GM12878 (cell line): ENCODE results near the gene SELENOO. TPM values are rescaled to one million over a fixed set of nuclear protein-coding genes. Genes with fewer than 3 reads are reported as not detected.

Experiments
- ATAC-seq: fragments of 200-7000 bp; cut with Tn5 transposase; 3 replicates; pipeline ENCODE4 v1.9.1; 2020; ENCODE audit warnings: mild to moderate bottlenecking, moderate library complexity
- BruUV-seq: library from RNA; stranded (reverse); fragments of 400-500 nt; replicated peaks from 2 replicates; lab custom pipeline; 2021; lab: Mats Ljungman, UMichigan
- CTCF ChIA-PET: fragments of 300-600 bp; sonication (Branson Sonifier 250); formaldehyde crosslinking; extraction: SDS; loops from one replicate; lab custom pipeline; 2021; ENCODE audit warnings: inconsistent platforms; lab: Yijun Ruan, JAX
- POLR2A ChIA-PET: fragments of 350-600 bp; formaldehyde crosslinking; extraction: SDS; loops from one replicate; lab custom pipeline; 2021; ENCODE audit warnings: inconsistent platforms; lab: Charles Lee
- RAD21 ChIA-PET: fragments of 300-600 bp; sonication (Branson Sonifier 250); formaldehyde crosslinking; loops from one replicate; lab custom pipeline; 2023; ENCODE audit warnings: antibody characterized with exemption; ENCODE audit not compliant: unreplicated experiment; lab: Charles Lee
- SMC1A ChIA-PET: fragments of 300-600 bp; sonication (Branson Sonifier 250); formaldehyde crosslinking; loops from one replicate; lab custom pipeline; 2023; ENCODE audit not compliant: unreplicated experiment, uncharacterized antibody; lab: Charles Lee
- DNase-seq: peaks from one replicate; pipeline ENCODE4 v3.0.0-alpha.2; 2011; ENCODE audit warnings: low read depth, low spot score
- FAIRE-seq: peaks from 3 replicates; lab custom pipeline; 2011; peaks lifted over from hg19 to GRCh38; lab: Jason Lieb, UNC
- H2AFZ ChIP-seq: 2 replicates; pipeline ENCODE4 v1.6.0; 2011; ENCODE audit warnings: low read depth, low read length, control low read depth; ENCODE audit not compliant: control insufficient read depth
- H3K27ac ChIP-seq: 2 replicates; pipeline ENCODE4 v1.5.1; 2011; ENCODE audit warnings: control low read depth; ENCODE audit not compliant: control insufficient read depth, insufficient read depth
- H3K27me3 ChIP-seq, 2 experiments: replicated peaks in 1 of 2; 2 replicates each; pipeline versions ENCODE4 v1.6.0 to v1.6.1; 2011; ENCODE audit warnings: low read length in 1 of 2; ENCODE audit not compliant: control insufficient read depth in 2 of 2, insufficient read depth in 2 of 2
- H3K36me3 ChIP-seq, 2 experiments: 2 replicates each; pipeline ENCODE4 v1.5.1; 2011; ENCODE audit warnings: low read length in 1 of 2; ENCODE audit not compliant: control insufficient read depth in 2 of 2, insufficient read depth in 2 of 2
- H3K4me1 ChIP-seq: 2 replicates; pipeline ENCODE4 v1.6.1; 2011; ENCODE audit warnings: mild to moderate bottlenecking, low read length, moderate library complexity, mixed read lengths; ENCODE audit not compliant: control insufficient read depth, insufficient read depth
- H3K4me2 ChIP-seq: 2 replicates; pipeline ENCODE4 v1.6.0; 2011; ENCODE audit warnings: control low read depth; ENCODE audit not compliant: control insufficient read depth, insufficient read depth
- H3K4me3 ChIP-seq: fragments of 200-600 bp; sonication (generic); 2 replicates; pipeline ENCODE4 v1.5.1; 2016
- H3K79me2 ChIP-seq: 2 replicates; pipeline ENCODE4 v1.6.0; 2011; ENCODE audit warnings: low read length; ENCODE audit not compliant: control insufficient read depth, insufficient read depth
- H3K9ac ChIP-seq: 2 replicates; pipeline ENCODE4 v1.8.0; 2011; ENCODE audit warnings: low read length, control low read depth, mixed read lengths; ENCODE audit not compliant: control insufficient read depth, insufficient read depth
- H3K9me3 ChIP-seq: replicated peaks from 3 replicates; pipeline ENCODE4 v1.5.1; 2011; ENCODE audit warnings: mild to moderate bottlenecking, low read length; ENCODE audit not compliant: control insufficient read depth, insufficient read depth
- H4K20me1 ChIP-seq: 2 replicates; pipeline ENCODE4 v1.6.0; 2011; ENCODE audit not compliant: control insufficient read depth, insufficient read depth
- JUND ChIP-seq: IDR thresholded peaks from 2 replicates; pipeline ENCODE4 v1.6.1; 2012; ENCODE audit warnings: low read depth, mild to moderate bottlenecking, low read length, improper control_type of control experiment, moderate library complexity
- MLLT1 ChIP-seq: fragments of 450-650 bp; IDR thresholded peaks from 2 replicates; pipeline ENCODE4 v1.6.1; 2016; ENCODE audit warnings: mild to moderate bottlenecking
- NR2F1 ChIP-seq: fragments of 450-650 bp; conservative IDR thresholded peaks from 2 replicates; pipeline ENCODE4 v1.6.1; 2017; ENCODE audit warnings: mild to moderate bottlenecking
- POU2F2 ChIP-seq: IDR thresholded peaks from 3 replicates; pipeline ENCODE4 v1.6.1; 2011; ENCODE audit warnings: low read depth, mild to moderate bottlenecking, low read length, borderline replicate concordance
- SMARCA5 ChIP-seq: fragments of 450-650 bp; IDR thresholded peaks from 2 replicates; pipeline ENCODE4 v1.6.1; 2017; ENCODE audit warnings: mild to moderate bottlenecking
- ZBTB11 ChIP-seq: fragments of 450-650 bp; formaldehyde crosslinking; IDR thresholded peaks from 2 replicates; pipeline ENCODE4 v1.5.0; 2022; ENCODE audit warnings: mild to moderate bottlenecking, missing genetic modification characterization
- WGBS: methylation state at CpG from one replicate; pipeline ENCODE4 v1.1.6; 2016; ENCODE audit warnings: low lambda C conversion rate; ENCODE audit not compliant: insufficient replicate concordance, insufficient coverage; ENCODE audit errors: missing lambda C conversion rate; 5-methylcytosine and 5-hydroxymethylcytosine counted together
- in situ Hi-C: fragments of 300-500 bp; cut with MboI; formaldehyde crosslinking; loops from 9 replicates; pipeline ENCODE4 v1.14.3; 2018; ENCODE audit warnings: mixed read lengths
- intact Hi-C: fragments of 100-400 bp; cut with micrococcal nuclease; formaldehyde crosslinking; loops from one replicate; pipeline ENCODE4 v1.14.2; 2022; ENCODE audit not compliant: unreplicated experiment
- polyA plus RNA-seq, 11 experiments: library from polyadenylated mRNA; depleted of rRNA in 4 of 11; unstranded in 6 of 11; stranded (reverse) in 5 of 11; fragments of >200 nt; fragmentation: Nextera tagmentation in 4 of 11; fragmentation: Illumina TruSeq in 1 of 11; extraction: Ambion mirVana in 4 of 11; extraction: Trizol in 1 of 11; gene quantifications; 1 replicate in 1 of 11; 2 replicates in 10 of 11; pipeline versions ENCODE4 v1.2.1 to v1.2.3, GENCODE V29; 2011 to 2016; ENCODE audit warnings: inconsistent platforms in 2 of 11, missing spikeins in 2 of 11, low read depth in 1 of 11
- total RNA-seq, 4 experiments: library from RNA; depleted of rRNA in 3 of 4; stranded (reverse); fragments of >200 nt in 3 of 4; fragmentation: Illumina TruSeq in 1 of 4; extraction: Trizol in 1 of 4; gene quantifications; 2 replicates each; pipeline versions ENCODE4 v1.2.1 to v1.2.3, GENCODE V29; 2013 to 2021

Gene SELENOO
- total and polyA plus RNA-seq, 10 of the 15 experiments (the other 5 are each of a cell fraction or from before 2014, with no cell fraction given), result 0.42 to 23.3 (median 3.3) TPM

DNA sequence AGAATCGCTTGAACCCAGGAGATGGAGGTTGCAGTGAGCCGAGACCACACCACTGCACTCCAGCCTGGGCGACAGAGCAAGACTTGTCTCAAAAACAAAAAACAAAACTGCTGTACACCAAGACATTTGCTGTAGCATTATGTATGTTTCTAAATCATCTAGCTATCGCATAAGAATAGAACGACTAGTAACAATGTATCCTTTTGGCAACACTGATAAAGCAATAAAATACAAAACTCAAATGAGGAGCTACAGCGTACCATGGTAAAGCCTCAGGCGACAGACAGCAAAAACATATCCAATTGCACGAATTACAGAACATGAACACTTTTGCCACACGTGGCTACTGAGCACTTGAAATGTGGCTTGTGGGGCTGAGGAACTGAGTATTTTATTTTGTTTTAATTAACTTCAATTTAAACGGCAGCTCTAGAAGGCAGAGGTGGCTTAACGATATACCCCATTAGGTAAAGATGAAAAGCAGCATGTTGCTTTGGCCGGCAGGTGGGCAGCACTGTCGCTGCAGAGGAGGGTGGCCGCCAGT, 41.7 kb downstream of the SELENOO start:
- BruUV-seq, result no TSS peak
- in situ Hi-C loops, result no loop called here
- Histone ChIP-seq H3K9me3 (no peaks in the 10 kb centered on the region), H3K27me3 (no peaks in the 10 kb centered on the region), H3K4me1 (peaks cover 10% of the 10 kb centered on the region), H3K27ac (no peak overlapping the region), H3K79me2 (peaks cover 55% of the 10 kb centered on the region), H3K4me2 (peak overlapping the region; percentile 98), H4K20me1 (no peaks in the 10 kb centered on the region; the same call in none of the 2 replicates), H3K36me3 (peaks cover 9 to 19% of the 10 kb centered on the region in 2 experiments; a peak in 3 of 4 replicates), H2AFZ (no peak overlapping the region), H3K4me3 (peak overlapping the region; percentile 83), H3K9ac (peak overlapping the region; percentile 10; the same call in 1 of the 2 replicates)
- TF ChIP-seq SMARCA5 (no peak), ZBTB11 (CRISPR knock-in tag) (no peak), NR2F1 (no peak), MLLT1 (0 out of 2 replicates have a peak, but pooled peaks have one; percentile 68), JUND (no peak), POU2F2 (no peak)
- intact Hi-C loops, result loop anchor here (5.0 to 10.0 kb wide), 2 partner anchors 232 to 380 kb away; partner anchors contain the start of gene SBF1
- CTCF ChIA-PET, result interaction anchor here (0.5 to 3.8 kb wide), 11 partner anchors 8 to 379 kb away, joined by 3 to 24 read pairs (median 3); partner anchors contain the start of gene HDAC10
- no peak for ATAC-seq
- no peak for DNase-seq
- SMC1A ChIA-PET, result interaction anchor here (1.0 to 2.9 kb wide), 5 partner anchors 8 to 379 kb away, joined by 4 to 11 read pairs (median 5); partner anchors contain the start of gene HDAC10
- FAIRE-seq, result no peak
- RAD21 ChIA-PET, result interaction anchor here (0.6 to 1.7 kb wide), 5 partner anchors 9 to 460 kb away, joined by 3 to 4 read pairs (median 3); partner anchors contain the start of gene HDAC10
- 47% methylated on average over 14 of the region's 14 CpGs for WGBS
- POLR2A ChIA-PET, result interaction anchor here (0.7 to 1.2 kb wide), 4 partner anchors 8 to 398 kb away, joined by 3 to 5 read pairs (median 4); partner anchors contain the start of gene HDAC10
